GM18868 (cell line): ENCODE results near the gene TNP2.

Source experiments
- ATAC-seq: cut with Tn5 transposase; IDR thresholded peaks from one replicate; pipeline ENCODE4 v1.9.1; 2021; ENCODE audit warnings: mild to moderate bottlenecking, moderate library complexity; ENCODE audit not compliant: unreplicated experiment

TNP2 gene

DNA sequence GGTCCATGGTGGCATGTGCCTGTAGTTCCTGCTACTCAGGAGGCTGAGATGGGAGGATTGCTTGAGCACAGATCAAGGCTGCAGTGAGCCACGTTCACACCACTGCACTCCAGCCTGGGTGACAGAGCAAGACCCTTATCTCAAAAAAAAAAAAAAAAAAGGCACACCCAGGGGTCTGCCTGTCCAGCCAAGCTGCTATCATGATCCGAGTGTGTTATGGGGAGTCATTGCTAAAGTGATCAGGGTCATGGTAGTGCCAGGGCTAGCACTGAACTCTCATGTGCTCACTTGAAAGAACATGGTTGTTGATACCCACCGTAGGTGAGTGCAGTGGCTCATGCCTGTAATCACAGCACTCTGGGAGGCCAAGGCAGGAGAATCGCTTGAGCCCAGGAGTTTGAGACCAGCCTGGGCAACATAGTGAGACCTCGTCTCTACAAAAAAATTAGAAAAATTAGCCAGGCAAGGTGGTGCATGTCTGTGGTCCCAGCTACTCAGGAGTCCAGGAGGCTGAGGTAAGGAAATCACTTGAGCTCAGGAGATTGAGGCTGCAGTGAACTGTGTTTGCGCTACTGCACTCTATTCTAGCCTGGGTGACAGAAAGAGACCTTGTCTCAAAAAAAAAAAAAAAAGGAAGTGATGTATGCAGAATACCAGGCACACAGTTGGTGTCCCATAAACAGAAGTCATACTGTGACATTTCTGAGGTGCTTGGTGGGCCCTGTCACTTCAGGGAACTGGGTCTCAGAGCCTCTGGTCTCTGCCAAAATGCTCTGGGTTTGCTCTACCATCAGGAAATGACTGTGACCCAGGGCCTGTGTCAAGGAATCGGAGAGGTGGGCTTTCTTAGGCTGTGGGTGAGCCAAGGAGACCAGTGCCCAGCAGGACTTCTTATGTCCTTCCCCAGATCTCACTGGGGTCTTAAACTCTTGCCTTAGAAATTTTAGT, 9.8 kb upstream of the TNP2 start:
- ATAC-seq = no peak

DNA sequence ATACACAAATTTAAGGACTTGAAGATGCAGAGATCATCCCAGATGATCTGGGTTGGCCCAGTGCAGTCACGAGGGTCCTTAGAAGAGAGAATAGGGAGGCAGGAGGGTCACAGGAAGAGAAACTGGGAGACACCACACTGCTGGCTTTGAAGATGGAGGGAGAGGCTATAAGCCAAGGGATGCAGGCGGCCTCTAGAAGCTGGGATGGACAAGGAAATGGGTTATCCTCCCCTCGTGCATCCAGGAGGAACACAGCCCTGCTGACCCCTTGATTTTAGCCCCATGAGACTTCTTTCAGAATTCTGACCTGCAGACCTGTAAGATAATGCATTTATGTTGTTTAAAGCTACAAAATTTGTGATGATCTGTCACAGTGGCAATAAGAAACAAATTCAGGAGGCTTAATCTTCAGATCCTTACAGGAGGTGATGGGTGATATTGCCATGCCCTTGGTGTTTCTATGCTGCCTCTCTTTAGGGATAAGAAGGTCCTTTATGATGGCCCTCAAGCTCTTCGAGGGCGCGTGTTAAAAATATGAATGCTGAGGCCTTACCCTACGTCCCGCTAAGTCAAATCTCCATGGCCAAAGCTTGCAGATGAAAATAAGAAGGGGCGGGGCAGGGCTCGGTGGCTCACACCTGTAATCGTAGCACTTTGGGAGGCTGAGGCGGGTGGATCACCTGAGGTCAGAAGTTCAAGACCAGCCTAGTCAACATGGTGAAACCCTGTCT, 8.6 kb upstream of the TNP2 start:
- no peak for ATAC-seq

GRCh38 chr16:11276896-11277593, 7.9 kb upstream of the TNP2 start:
- no peak for ATAC-seq

DNA sequence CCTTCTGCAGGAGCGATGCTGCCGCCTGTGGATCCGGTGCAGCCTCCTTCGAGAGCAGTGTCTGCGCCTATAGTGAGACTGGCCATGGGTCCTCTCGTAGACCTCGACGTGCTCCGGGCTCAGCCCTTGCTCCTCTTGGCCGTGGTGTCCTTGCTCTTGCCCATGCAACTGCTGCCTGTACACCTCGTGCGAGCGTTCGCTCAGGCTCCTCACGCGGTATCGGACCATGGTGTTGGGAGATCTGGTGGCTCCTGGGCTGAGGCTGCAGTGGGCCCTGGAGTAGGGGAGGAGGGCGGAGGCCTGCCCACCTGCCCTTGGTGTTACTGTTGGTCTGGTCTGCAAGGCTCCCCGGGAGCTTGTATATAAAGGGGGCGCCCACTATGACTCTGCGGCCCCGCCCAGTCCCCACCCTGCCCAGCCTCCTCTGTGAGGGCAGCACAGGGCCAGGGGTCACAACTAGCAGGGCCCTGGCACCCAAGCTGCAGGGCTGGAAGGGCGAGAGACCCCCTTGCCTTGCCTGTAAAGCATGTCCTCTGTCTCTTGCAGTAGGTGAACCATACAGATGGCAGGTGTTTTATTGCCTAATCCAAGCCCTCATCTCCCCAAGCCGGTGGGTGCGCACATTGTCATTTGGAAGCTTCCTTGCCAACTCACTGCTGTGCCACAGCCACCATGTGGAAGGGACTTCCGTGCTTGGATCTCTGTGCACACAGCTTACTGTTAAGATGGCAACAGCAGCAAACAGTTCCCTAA, 7.2 kb upstream of the TNP2 start, which contains the start of gene PRM2:
Gene PRM2 (minus strand): TSS at position 338 of the 753 bp plus-strand sequence. CDS start 110 bp downstream, at position 228.
- ATAC-seq = no peak

GRCh38 chr16:11274964-11275363, 5.8 kb upstream of the TNP2 start:
- ATAC-seq = no peak

DNA sequence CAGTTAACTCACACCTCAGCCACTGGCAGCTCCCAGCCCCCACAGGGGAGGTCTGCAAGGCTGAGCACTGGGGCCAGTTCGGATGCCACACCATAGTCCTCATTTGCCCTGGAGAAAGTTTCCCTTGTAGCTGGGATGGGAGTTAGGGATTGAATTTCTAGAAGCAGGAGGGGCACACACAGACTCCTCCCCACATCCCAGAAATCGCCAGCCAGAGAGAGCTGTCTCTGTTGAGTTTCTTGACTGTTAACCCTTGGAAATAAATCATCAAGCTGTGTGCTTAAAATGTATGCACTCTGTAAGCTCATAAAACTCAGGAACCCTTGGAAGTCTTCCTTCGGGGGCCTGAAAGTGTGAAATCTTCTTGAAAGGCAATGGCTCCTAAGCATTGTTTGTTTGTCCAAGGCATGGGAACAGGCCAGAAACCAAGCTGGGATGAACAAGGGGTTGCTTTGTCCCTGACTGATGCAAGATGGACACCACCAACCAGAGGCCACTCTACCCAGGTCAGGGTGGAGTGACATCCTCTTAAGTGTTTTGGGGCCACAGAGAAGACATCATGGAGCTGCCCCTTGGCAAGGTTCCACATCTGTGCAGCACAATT, 4.7 kb upstream of the TNP2 start:
- ATAC-seq = no peak

DNA sequence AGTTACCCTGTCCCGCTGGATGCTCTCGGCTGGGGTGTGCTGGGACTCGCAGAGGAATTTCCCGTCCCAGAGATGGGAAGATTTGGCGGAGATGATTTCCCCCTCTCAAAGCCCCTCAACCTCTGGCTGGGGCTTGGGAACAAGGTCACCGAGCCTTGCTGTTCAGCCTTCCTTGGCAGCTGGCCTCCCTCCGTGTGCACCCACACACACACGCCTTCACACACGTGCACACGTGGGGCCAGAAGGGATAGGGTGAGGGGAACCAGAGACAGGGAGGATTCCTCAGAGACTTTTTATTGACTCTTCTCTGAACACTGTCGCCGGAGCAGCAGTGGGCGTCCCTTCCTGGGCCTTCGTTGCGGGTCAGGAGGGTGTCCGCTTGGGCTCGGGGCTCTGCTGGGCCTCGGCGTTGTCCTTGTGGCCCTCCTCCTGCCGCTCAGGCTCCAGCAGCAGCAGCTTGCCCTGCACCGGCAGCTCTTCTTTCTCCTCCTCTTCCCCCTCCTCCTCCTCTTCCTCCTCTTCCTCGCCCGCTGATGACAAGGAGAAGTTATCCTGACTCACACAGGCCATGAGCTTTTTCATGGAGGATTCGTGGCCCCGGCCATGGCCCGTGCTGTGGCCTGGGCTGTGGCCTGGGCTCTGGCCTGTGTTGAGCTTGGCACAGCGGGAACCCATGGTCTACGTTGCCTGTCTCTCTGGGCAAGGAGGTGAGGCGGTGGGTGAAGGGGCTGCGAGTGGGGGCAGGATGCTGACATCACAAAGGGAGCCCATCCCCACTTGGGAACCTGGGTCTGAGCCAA, 4.0 kb upstream of the TNP2 start, which contains the start of gene PRM3:
Gene PRM3 (minus strand): TSS at position 709 of the 800 bp plus-strand sequence. CDS start 34 bp downstream, at position 675.
- ATAC-seq = no peak

DNA sequence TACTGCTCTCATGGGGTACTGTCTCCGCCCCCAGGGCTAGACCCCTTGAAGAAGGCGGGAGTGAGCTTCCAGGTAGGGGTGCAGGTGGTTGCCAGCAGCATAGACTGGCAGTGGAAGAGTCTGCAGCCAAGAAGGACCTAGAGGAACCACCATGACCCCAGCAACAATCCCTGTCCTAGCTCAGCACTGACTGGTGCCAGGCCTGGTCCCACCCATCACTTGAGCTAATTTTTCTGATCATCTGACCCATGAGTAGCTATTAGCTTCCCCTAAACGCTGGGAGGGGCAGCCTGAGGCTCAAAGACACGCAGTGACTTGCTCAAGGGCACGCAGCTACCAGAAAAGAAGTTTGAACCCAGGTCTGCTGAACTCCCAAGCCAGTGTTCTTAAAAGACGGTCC, 3.4 kb upstream of the TNP2 start:
- no peak for ATAC-seq

DNA sequence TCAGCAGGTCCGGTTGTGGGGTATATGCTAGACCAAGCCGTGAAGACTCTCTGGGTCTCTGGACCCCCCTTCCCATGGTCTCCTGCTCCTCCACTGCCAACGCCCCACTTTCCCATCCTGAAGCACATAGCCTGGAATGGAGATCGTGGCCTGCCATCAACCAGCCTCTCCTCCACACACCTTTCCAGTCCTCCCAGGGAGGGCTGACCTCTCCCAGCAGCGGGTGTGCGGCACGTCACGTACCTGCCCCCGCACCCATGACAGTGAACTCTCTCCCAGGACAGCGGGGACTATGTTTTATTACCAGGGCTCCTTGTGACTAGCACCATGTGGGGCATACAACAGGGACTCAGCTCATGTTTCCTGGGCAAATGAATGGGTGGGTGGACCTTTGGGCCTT, 2.5 kb upstream of the TNP2 start:
- ATAC-seq = no peak

- no peak for ATAC-seq
These were observed 1.6 kb upstream of the TNP2 start for GRCh38 chr16:11270602-11271162.

DNA sequence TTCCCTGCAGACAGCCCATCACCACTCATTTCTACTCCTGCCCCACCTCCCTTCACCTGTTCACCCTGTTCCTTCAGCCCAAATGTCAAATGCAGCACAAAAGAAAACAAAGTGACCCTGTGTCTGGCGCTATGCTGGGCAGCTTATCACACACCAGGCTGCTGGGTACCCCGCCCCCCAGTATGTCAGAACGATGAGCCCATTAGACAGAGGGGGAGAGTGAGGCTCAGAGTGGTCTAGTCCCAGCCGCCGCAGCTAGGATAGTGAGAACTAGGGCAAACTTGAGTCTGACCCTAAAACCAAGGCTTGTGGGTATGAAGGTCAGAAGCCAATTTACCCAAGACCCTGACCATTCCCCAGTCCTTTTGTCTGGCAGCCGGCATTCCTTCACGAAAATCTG, 4.0 kb downstream of the TNP2 start:
- no peak for ATAC-seq

DNA sequence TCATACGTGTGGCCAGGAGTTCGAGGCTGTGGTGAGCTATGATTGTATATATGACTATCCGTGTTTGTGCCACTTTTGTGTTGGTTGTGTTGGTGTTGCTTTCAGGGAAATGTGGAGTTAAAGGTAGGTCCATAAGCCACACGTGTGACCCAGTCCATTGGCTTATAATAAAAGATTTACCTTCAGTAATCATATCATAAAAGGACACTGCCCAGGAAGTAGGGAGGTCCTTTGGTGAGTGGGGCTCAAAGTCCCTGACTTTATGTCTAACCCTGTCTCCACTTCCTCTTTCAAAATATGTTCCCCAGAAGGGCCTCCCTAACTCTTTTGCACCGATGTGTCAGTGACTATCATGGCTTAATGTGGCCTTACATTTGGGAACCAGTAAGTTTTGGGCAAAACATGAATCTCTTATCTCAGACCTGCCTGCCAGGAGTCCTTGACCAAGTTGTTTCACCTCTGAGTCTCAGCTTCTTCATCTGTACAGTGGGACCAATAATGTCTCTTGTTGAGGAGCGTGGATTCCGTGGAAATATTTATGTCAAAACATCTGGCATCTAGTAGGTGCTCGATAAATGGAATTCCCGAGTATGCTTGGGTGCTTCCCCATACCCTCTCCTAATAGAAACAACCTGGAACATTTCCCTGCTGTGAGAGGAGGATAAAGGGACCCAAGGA, 4.8 kb downstream of the TNP2 start:
- no peak for ATAC-seq

DNA sequence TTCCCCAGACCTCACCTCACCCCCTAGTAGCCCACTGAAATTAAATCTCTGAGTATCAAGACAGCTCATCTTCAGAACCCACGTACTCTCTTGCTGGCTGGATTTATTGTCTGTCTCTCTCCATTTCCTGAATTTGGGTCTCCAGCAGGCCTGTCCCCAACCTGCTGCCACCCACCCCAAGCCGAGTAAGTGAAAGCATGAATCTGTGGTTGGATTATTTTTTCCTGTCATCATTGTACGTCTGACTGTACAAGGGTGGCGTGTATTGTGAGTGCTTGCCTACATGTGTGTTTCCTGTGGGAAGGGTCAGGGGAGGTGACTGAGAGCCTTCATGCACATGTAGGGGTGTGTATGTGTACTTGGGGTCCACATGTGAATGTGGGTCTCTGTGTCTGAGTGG, 5.4 kb downstream of the TNP2 start:
- ATAC-seq = no peak

- ATAC-seq = no peak
These were observed 6.2 kb downstream of the TNP2 start for GRCh38 chr16:11262915-11263314.

GRCh38 chr16:11260596-11260966, 8.5 kb downstream of the TNP2 start:
- no peak for ATAC-seq

- no peak for ATAC-seq
These were observed 9.2 kb downstream of the TNP2 start for GRCh38 chr16:11259655-11260595.
